ENCODE data around the gene CUX1. TPM values are rescaled to one million over a fixed set of nuclear protein-coding genes. Genes with fewer than 3 reads are reported as not detected.

CUX1 gene
- total RNA-seq, 1 donor from 2014 or later, result 56.5 TPM

- no peak overlapping the region for H3K4me3 Mint-ChIP-seq (ENCODE audit: unreplicated experiment)
- peaks cover 19% of the 10 kb centered on the region for H3K4me1 Mint-ChIP-seq (ENCODE audit: low read depth, unreplicated experiment)
- peaks cover 4% of the 10 kb centered on the region for H3K9me3 Mint-ChIP-seq (ENCODE audit: unreplicated experiment)
- no peak for TF ChIP-seq CTCF (IDR thresholded peaks at IDR 0.05; ENCODE audit: partially characterized antibody, unreplicated experiment)
- peaks cover 12% of the 10 kb centered on the region for H3K27me3 Mint-ChIP-seq (ENCODE audit: unreplicated experiment)
- H3K36me3 Mint-ChIP-seq (ENCODE audit: unreplicated experiment), result no peaks in the 10 kb centered on the region
- H3K27ac Mint-ChIP-seq (ENCODE audit: unreplicated experiment), result peak overlapping the region; percentile 46
- no peak for DNase-seq
These were observed 399.3 kb downstream of the CUX1 start for GRCh38 chr7:102216573-102217314.

DNA sequence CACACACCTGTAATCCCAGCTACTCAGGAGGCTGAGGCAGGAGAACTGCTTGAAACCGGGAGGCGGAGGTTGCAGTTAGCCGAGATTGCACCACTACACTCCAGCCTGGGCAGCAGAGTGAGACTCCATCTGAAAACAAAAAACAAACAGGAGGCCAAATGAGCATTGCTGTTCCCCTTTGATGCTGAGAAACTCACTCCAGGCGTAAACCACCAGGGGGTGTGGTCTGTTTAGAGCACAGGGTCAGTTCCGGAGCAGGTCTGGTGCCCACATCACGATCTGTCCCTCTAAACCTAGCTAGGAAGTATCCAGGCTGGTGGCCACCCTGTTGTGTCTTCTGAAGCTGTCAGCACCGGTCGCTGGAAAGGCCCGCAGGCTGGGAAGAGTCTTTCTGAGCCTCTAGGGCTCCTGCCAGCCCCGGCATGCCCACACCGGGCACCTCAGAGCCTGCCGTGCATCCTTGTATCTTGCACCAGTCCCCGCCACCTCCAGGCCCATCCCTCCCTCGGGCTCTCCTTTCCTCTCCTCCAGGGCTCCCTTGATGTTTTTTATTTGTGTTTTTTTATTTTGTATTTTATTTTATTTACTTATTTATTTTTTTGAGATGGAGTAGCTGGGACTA is 402.9 kb downstream of the CUX1 start:
- Mint-ChIP-seq H3K4me1 (ENCODE audit: low read depth, unreplicated experiment) (peaks cover 18% of the 10 kb centered on the region), H3K9me3 (ENCODE audit: unreplicated experiment) (peaks cover 4% of the 10 kb centered on the region), H3K27ac (ENCODE audit: unreplicated experiment) (no peak overlapping the region), H3K27me3 (ENCODE audit: unreplicated experiment) (peaks cover 11% of the 10 kb centered on the region), H3K4me3 (ENCODE audit: unreplicated experiment) (no peak overlapping the region), H3K36me3 (ENCODE audit: unreplicated experiment) (no peaks in the 10 kb centered on the region)
- DNase-seq, result no peak
- no peak for TF ChIP-seq CTCF (IDR thresholded peaks at IDR 0.05; ENCODE audit: partially characterized antibody, unreplicated experiment)

DNA sequence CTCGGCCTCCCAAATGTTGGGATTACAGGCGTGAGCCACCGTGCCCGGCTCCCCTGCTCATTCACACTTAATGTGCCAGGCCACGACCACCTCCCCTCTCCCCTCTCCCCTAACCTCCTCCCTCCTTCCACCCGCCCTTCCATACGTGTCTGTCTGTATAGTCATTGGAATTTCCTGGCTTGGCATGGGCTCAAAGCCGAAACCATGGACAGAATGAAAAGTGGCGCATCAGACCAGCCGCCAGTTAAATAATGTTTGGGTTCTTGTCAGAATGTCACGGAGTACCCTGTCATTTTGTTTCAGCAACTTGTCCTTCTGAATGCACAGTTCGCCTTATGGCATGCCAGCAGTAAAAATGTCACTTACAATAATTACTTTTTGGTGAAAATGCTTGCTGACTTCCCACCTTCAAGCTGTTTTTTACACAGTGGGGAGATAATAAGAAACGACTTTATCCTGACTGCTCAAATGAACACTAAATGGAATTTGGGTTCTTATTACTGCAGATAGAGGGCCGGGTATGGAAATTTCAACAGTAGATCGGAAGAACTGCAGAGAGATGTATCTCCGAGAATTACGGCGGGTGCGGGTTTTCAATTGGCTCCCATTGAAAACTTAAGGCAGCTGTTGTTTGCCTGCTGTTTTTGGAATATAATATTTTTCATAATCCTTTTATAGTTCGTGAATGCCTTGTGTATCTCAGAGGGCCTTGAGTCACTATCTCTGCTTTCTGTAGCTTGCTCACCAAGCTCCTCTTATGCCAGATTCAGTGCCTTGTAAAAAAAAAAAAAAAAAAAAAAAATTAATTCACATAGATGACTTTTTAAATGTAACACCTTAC is 403.8 kb downstream of the CUX1 start:
- no peak for DNase-seq
- Mint-ChIP-seq H3K4me3 (ENCODE audit: unreplicated experiment) (no peak overlapping the region), H3K36me3 (ENCODE audit: unreplicated experiment) (no peaks in the 10 kb centered on the region), H3K27me3 (ENCODE audit: unreplicated experiment) (peaks cover 11% of the 10 kb centered on the region), H3K9me3 (ENCODE audit: unreplicated experiment) (peaks cover 4% of the 10 kb centered on the region), H3K27ac (ENCODE audit: unreplicated experiment) (no peak overlapping the region), H3K4me1 (ENCODE audit: low read depth, unreplicated experiment) (peaks cover 14% of the 10 kb centered on the region)
- no peak for TF ChIP-seq CTCF (IDR thresholded peaks at IDR 0.05; ENCODE audit: partially characterized antibody, unreplicated experiment)

- Mint-ChIP-seq H3K27ac (ENCODE audit: unreplicated experiment) (no peak overlapping the region), H3K36me3 (ENCODE audit: unreplicated experiment) (no peaks in the 10 kb centered on the region), H3K27me3 (ENCODE audit: unreplicated experiment) (peaks cover 6% of the 10 kb centered on the region), H3K4me1 (ENCODE audit: low read depth, unreplicated experiment) (peaks cover 10% of the 10 kb centered on the region), H3K9me3 (ENCODE audit: unreplicated experiment) (no peaks in the 10 kb centered on the region), H3K4me3 (ENCODE audit: unreplicated experiment) (no peak overlapping the region)
- DNase-seq, result no peak
- no peak for TF ChIP-seq CTCF (IDR thresholded peaks at IDR 0.05; ENCODE audit: partially characterized antibody, unreplicated experiment)
These were observed 404.5 kb downstream of the CUX1 start for GRCh38 chr7:102221961-102222360.
